ENCODE measurements around the gene DYNC2LI1. TPM values are rescaled to one million over a fixed set of nuclear protein-coding genes. Genes with fewer than 3 reads are reported as not detected.
"Not testable (repeated sequence)": the region's sequence is repeated elsewhere in the genome, so short reads cannot be mapped to it uniquely, and the experiment has no call there.

The DYNC2LI1 gene
- total and polyA plus RNA-seq, 2 donors (not counting 1 experiment from before 2014, with no cell fraction given) = 3.8 to 11.4 TPM

DNA sequence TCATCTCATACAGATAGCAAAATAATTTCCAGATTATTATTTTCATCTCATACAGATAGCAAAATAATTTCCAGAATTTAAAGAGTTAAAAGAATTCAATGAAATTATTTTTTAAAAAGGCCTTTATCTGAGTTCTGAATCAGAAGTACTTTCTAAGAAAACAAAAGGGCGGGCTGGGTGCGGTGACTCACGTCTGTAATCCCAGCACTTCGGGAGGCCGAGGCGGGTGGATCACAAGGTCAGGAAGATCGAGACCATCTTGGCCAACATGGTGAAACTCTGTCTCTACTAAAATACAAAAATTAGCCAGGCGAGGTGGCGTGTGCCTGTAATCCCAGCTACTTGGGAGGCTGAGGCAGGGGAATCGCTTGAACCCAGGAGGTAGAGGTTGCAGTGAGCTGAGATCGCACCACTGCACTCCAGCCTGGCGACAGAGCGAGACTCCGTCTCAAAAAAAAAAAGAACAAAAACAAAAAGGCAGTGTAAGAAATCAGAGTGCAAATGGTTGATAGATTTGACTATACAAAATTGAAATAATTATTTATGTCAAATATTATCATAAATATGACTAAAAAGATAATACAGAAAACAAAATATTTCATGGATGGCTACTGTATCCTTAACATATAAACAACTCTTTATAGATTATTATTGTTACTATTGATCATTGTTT lies 46.7 kb upstream of the DYNC2LI1 start:
- 97% methylated on average over 7 of the region's 14 CpGs for WGBS (ENCODE audit: insufficient coverage)
- H3K9me3 ChIP-seq (ENCODE audit: control extremely low read depth in 1 of 3, control insufficient read depth in 2 of 3, insufficient read depth in 1 of 3, low read length in 2 of 3); H3K79me2 ChIP-seq (ENCODE audit: control insufficient read depth, insufficient read depth, low read length); H3K4me3 ChIP-seq (ENCODE audit: control extremely low read depth in 1 of 5, extremely low read depth in 1 of 5, insufficient read depth in 1 of 5, low read depth in 2 of 5, low read length in 4 of 5); H2AFZ ChIP-seq (ENCODE audit: insufficient read depth, low read depth, low read length, poor library complexity, severe bottlenecking); H3K4me1 Mint-ChIP-seq; H3K9ac ChIP-seq (ENCODE audit: low read length); DNase-seq; H3K9me3 Mint-ChIP-seq (ENCODE audit: insufficient read depth); CTCF ChIA-PET; H3K4me1 ChIP-seq (ENCODE audit: control insufficient read depth in 2 of 2, insufficient read depth in 2 of 2, low read length in 2 of 2); intact Hi-C loops (cut with micrococcal nuclease); H3K4me3 Mint-ChIP-seq; H3K27me3 ChIP-seq (replicated peaks in 1 of 4; ENCODE audit: control extremely low read depth in 1 of 4, control insufficient read depth in 3 of 4, insufficient read depth in 4 of 4, low read length in 3 of 4); H3K27ac Mint-ChIP-seq; POLR2A ChIA-PET; H3K4me2 ChIP-seq (replicated peaks; ENCODE audit: low read depth, low read length, poor library complexity, severe bottlenecking); H3K36me3 ChIP-seq (replicated peaks in 1 of 2; ENCODE audit: control extremely low read depth in 1 of 2, control insufficient read depth in 1 of 2, extremely low read depth in 1 of 2, insufficient read depth in 2 of 2, low read length in 1 of 2); ATAC-seq (ENCODE audit: low read depth); H3K27ac ChIP-seq (ENCODE audit: low read length in 2 of 2); H4K20me1 ChIP-seq (ENCODE audit: control insufficient read depth, insufficient read depth, low read length, poor library complexity, severe bottlenecking): not testable (repeated sequence)
- H3K27me3 Mint-ChIP-seq = peaks cover 27% of the 10 kb centered on the region

DNA sequence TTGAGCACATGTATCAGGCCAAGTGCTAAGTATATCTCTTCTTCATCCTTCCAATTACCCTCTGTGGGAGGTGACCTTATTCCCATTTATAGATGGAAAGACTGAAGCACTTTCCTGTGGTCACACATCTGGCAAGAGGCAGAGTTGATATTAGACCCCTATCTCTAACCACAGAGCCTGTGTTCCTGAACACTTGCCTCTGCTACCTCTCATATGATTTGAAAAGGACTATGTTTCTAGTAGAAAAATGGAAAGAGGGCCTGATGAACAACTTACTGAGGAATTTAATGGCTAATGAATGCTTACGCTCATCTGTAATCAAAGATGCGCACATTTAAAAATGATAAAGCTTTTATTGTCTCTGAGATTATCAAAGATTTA lies 46.2 kb upstream of the DYNC2LI1 start:
- no peak for DNase-seq
- H3K27me3 ChIP-seq (replicated peaks in 1 of 4; ENCODE audit: control extremely low read depth in 1 of 4, control insufficient read depth in 3 of 4, insufficient read depth in 4 of 4, low read length in 3 of 4) = peaks cover 0 to 3% (median 0%) of the 10 kb centered on the region in 4 experiments
- no peaks in the 10 kb centered on the region for H3K9me3 ChIP-seq (ENCODE audit: control extremely low read depth in 1 of 3, control insufficient read depth in 2 of 3, insufficient read depth in 1 of 3, low read length in 2 of 3)
- no peaks in the 10 kb centered on the region for H3K4me1 ChIP-seq (ENCODE audit: control insufficient read depth in 2 of 2, insufficient read depth in 2 of 2, low read length in 2 of 2)
- CTCF ChIA-PET = no interaction called here
- Mint-ChIP-seq H3K9me3 (ENCODE audit: insufficient read depth) (no peaks in the 10 kb centered on the region), H3K27ac (no peak overlapping the region), H3K4me1 (no peaks in the 10 kb centered on the region), H3K27me3 (peaks cover 32% of the 10 kb centered on the region), H3K4me3 (no peak overlapping the region)
- H4K20me1 ChIP-seq (ENCODE audit: control insufficient read depth, insufficient read depth, low read length, poor library complexity, severe bottlenecking) = no peaks in the 10 kb centered on the region
- 100% methylated on average over 1 of the region's 2 CpGs for WGBS (ENCODE audit: insufficient coverage)
- no peak overlapping the region for H3K9ac ChIP-seq (ENCODE audit: low read length)
- H3K4me3 ChIP-seq (ENCODE audit: control extremely low read depth in 1 of 5, extremely low read depth in 1 of 5, insufficient read depth in 1 of 5, low read depth in 2 of 5, low read length in 4 of 5) = no peak overlapping the region
- H3K4me2 ChIP-seq (replicated peaks; ENCODE audit: low read depth, low read length, poor library complexity, severe bottlenecking) = no peak overlapping the region
- ATAC-seq (ENCODE audit: low read depth) = no peak
- POLR2A ChIA-PET = no interaction called here
- no peak for TF ChIP-seq EZH2 (IDR thresholded peaks at IDR 0.05; ENCODE audit: borderline replicate concordance, insufficient read depth, low read depth, low read length, poor library complexity, severe bottlenecking)
- TF ChIP-seq, protein P1, sequence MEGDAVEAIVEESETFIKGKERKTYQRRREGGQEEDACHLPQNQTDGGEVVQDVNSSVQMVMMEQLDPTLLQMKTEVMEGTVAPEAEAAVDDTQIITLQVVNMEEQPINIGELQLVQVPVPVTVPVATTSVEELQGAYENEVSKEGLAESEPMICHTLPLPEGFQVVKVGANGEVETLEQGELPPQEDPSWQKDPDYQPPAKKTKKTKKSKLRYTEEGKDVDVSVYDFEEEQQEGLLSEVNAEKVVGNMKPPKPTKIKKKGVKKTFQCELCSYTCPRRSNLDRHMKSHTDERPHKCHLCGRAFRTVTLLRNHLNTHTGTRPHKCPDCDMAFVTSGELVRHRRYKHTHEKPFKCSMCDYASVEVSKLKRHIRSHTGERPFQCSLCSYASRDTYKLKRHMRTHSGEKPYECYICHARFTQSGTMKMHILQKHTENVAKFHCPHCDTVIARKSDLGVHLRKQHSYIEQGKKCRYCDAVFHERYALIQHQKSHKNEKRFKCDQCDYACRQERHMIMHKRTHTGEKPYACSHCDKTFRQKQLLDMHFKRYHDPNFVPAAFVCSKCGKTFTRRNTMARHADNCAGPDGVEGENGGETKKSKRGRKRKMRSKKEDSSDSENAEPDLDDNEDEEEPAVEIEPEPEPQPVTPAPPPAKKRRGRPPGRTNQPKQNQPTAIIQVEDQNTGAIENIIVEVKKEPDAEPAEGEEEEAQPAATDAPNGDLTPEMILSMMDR (IDR thresholded peaks at IDR 0.05) = no peak
- H3K36me3 ChIP-seq (replicated peaks in 1 of 2; ENCODE audit: control extremely low read depth in 1 of 2, control insufficient read depth in 1 of 2, extremely low read depth in 1 of 2, insufficient read depth in 2 of 2, low read length in 1 of 2) = no peaks in the 10 kb centered on the region
- H2AFZ ChIP-seq (ENCODE audit: insufficient read depth, low read depth, low read length, poor library complexity, severe bottlenecking) = no peak overlapping the region
- intact Hi-C loops (cut with micrococcal nuclease) = no loop called here
- no peak overlapping the region for H3K27ac ChIP-seq (ENCODE audit: low read length in 2 of 2)
- H3K79me2 ChIP-seq (ENCODE audit: control insufficient read depth, insufficient read depth, low read length) = no peaks in the 10 kb centered on the region

Data from B cell (primary cell).